Stimulated activated CD4-positive, alpha-beta T cell treated with anti-CD3 and anti-CD28 coated beads, Interleukin-15, amount 100 ng/mL, for 24 hours (primary cell): ENCODE results near the gene RETSAT.
"Not testable (repeated sequence)": the region's sequence is repeated elsewhere in the genome, so short reads cannot be mapped to it uniquely, and the experiment has no call there.

Experiments used
- DNase-seq: peaks from one replicate; pipeline ENCODE4 v3.0.0-alpha.2; 2020

Gene RETSAT

GRCh38 chr2:85354286-85355072 lies at the start of gene RETSAT, which contains the start of gene ELMOD3:
Gene RETSAT, minus strand, starts transcription at chr2:85354528. Its CDS starts 21 bp downstream, at chr2:85354507.
Gene ELMOD3, plus strand, starts transcription at chr2:85354769. Its CDS starts 2,430 bp downstream, at chr2:85357199.
- DNase-seq, result peak; percentile 98

DNA sequence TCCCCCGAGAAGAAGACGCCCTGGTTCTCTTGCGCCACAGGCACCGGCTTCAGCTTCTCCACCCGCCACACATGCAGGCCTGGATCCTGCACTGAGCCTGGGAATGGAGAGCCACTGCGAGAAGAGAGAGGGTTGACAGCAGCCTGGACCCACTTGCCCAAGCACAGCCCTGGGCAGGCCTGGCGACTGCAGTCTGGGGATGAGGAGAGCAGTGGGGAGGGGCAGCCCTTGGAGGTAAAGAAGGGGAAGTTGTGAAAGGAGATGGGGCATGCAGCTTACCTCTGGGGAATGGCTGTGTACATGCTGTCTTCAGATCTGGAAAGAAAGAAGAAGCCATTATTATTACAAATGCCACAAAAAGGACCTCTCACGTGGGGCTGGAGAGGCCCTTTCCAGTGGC lies 47.5 kb upstream of the RETSAT start:
- DNase-seq, result no peak

GRCh38 chr2:85401464-85401805 lies 47.1 kb upstream of the RETSAT start:
- no peak for DNase-seq

DNA sequence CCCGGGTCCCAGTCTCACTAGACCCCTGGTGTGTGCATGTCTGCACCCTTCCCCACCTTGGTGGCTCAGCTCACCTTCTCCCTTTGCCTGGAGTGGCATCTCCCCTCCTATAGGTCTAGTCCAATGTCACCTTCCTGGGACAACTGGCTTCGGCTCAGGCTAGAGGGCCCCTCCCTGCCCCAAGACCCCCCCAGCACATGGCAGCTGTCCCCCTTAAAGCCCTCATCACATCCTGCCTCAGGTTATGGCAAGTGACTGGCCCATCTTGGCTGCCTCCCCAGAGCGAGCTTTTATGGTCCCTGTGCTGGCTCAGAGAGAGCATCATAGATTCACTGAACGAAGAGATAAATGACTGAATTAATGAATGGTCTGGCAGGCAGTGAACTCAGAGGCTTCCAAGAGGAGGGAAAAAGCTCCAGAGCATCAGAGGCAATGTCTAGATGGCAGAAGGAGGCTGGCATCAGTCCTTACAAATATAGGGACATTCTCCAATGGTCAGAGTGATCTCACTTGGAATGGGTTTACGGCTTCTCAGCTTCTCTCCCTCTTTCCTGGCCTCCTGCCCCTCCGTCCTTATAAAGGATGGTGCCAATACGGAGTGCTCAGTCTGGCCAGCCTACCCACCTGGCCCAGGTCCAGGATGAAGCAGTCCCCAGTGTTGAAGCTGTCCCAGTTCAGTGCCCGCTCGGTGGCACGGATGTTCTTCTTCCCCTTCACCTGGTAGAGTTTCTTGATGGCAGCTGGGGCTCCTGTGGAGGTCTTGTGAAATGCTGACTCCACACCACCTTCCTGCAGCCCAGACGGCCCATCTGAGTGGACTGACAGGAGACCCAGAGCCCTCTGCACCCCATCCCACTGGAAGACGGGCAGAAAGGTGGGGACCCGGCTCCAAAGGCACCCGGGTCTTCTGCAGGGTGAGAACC lies 46.5 kb upstream of the RETSAT start:
- no peak for DNase-seq

GRCh38 chr2:85400023-85400422 lies 45.7 kb upstream of the RETSAT start:
- DNase-seq, result no peak

DNA sequence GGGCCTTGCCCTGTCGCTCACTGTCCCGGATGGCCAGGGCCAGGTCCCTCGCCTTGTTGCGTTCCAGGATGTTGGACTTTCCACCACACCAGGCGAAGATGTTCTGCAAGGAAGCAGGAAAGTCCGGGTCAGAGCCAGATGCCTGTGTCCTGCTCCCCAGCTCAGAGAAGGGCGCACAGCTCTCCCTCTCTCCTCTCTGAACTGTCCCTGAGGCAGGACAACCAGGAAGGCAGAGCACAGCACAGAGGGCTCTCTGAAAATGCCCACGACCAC lies 44.8 kb upstream of the RETSAT start:
- no peak for DNase-seq

DNA sequence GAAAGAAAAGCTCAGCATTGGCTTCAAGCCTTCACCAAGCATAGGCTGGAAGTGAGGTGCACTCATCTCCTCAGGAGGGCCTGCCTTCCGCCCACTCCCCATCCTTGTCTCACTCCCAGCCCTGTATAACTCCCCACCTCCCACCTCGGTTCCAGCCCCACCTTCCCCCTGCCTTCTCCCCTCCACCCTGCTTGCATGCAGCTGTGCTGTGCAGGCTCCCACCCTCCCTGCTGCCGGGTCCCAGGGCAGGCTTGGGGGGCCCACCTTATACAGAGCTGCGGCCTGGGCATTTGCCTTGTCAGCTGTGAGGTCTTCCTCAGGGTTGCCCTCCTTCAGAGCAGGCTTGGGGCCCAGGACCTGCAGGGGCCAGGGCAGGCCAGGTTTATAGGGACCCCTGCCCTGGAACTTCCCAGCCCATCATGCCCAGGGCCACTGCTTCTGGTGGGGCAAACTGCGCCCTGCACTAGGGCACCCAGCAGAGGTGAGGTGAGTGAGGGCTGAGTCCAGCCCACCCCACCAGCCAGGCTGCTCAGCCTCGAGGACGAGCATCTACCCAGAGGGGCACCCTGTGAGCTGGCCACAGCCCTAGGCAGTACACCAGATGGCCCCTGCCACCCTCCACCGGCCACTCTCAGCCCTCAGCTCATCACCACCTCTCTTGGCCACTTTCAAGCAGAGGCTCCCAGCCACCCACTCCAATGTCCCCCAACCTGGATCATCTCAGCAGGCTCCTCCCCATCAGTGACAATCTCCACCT lies 44.3 kb upstream of the RETSAT start:
- DNase-seq, result no peak

GRCh38 chr2:85397925-85398331 lies 43.6 kb upstream of the RETSAT start:
- DNase-seq, result no peak

GRCh38 chr2:85396531-85397470 lies 42.5 kb upstream of the RETSAT start:
- no peak for DNase-seq

DNA sequence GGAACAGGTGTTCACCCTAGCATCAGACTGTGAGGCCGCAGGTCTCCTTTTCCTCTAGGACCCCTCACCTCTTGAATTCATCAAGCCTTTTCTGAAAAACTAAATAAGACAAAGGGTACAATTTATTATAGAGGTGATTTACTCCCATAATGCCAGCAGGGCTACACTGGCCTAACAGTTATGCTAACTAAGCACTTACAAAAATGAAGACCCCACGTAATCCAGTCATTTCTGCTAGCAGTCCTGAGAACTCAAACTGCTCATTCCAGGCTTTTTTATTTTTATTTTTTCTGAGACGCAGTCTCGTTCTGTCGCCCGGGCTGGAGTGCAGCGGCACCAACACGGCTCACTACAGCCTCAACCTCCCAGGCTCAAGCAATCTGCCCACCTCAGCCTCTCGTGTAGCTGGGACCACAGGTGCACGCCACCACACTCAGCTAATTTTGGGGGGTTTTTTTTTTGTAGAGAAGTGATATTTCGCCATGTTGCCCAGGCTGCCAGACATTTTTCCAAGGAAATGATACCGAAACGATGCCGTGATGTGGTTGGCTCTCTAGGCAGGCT lies 41.7 kb upstream of the RETSAT start:
- no peak for DNase-seq

- no peak for DNase-seq
Measured at GRCh38 chr2:85394976-85395375, 40.6 kb upstream of the RETSAT start.

DNA sequence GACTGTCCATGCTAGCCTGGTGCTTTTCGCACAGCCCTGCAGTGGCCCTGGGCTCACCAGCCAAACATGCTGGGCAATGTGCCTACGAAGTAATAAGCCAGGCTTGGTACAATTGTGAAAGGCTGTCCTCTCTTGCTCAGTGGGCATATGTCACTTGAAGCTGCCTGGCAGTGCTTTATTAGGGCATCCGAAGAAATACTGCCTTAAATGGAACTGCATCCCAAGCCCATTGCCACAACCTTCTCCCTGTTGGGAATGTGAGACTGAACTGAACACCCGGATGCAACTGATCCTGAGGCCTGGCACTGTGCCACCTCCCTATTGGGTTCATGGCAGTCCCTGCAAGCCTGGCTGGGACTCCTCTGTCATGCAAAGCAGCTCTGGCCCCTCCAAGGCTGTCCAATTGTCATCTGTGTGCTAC lies 39.9 kb upstream of the RETSAT start:
- no peak for DNase-seq

- DNase-seq, result no peak
Measured at GRCh38 chr2:85393836-85394235, 39.5 kb upstream of the RETSAT start.

DNA sequence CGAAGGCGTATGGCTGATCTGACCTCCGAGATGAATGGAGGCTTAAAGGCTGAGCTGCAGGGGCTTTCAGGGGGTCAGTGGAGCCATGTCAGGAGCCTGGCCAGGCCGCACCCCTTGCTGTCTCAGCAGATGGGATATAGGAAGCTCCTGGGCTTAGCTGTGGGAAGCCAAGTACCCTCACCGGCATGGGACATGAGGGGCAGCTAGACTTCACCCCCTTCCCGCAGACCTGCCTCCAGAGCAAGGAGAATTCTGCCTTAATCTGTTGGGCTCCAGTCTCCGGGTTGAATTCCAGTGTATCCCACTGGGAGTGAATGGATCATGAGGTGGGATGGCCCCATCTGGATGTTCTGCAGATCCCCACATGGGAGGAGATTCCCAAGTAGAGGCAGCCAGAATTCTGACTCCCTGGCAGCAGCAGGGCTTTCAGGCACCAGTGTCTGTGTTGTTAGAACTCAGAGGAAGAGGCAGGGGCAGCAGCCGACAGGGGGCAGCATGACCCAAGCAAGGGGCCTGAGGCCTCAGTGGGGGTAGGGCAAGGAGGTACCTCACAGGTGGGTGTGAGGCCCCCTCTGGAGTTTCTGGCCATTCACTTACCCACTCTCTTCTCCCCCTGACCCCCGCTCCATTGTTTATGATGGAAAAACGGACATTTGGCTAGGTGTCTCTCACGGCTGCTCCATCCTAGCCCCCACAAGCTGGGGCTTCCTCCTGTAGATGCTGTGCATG lies 36.8 kb upstream of the RETSAT start:
- DNase-seq, result peak; percentile 79

GRCh38 chr2:85388878-85389538 lies 34.7 kb upstream of the RETSAT start:
- DNase-seq, result no peak

DNA sequence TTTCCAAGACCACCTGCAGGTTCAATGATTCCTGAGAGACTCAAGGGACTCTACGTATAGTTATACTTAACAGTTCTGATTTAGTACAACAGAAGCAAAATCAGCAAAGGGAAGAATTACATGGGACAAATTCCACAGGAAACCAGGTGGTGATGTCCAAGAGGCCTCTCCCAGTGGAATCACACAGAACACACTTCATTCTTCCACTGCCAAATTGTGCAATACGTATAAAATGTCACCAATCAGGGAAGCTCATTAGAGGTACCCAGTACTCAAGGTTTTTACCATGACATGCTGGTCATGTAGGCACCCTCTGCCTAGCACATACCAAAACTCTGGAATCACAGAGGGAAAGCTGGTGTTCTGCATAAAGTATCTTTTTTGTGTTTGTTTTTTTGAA lies 33.4 kb upstream of the RETSAT start:
- DNase-seq, result no peak

- DNase-seq, result no peak
Measured at GRCh38 chr2:85385746-85386145, 31.4 kb upstream of the RETSAT start.

DNA sequence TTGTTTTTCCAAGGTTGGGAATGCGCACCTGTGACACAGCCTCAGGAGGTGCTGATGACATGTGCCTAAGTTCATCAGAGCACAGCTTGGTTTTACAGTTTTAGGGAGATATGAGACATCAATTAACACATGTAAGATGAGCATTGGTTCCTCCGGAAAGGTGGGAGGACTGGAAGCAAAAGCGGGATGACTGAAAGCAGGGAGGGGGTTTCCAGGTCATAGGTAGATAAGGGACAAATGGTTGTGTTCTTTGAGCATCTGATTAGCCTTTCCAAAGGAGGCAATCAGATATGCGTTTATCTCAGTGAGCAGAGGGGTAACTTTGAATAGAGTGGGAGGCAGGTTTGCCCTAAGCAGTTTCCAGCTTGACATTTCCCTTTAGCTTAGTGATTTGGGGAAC lies 29.5 kb upstream of the RETSAT start:
- no peak for DNase-seq

DNA sequence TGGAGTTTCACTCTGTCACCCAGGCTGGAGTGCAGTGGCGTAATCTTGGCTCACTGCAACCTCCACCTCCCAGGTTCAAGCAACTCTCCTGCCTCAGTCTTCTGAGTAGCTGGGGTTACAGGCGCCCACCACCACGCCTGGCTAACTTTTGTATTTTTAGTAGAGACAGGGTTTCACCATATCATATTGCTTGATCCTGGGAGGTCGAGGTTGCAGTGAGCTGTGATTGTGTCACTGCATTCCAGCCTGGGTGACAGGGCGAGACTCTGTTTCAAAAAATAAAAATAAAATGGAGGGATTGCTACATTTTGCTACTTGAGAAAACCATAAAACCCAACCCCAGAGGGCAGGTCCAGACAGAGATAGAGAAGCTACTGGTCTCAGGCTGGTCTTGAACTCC lies 28.8 kb upstream of the RETSAT start:
- DNase-seq, result not testable (repeated sequence)

DNA sequence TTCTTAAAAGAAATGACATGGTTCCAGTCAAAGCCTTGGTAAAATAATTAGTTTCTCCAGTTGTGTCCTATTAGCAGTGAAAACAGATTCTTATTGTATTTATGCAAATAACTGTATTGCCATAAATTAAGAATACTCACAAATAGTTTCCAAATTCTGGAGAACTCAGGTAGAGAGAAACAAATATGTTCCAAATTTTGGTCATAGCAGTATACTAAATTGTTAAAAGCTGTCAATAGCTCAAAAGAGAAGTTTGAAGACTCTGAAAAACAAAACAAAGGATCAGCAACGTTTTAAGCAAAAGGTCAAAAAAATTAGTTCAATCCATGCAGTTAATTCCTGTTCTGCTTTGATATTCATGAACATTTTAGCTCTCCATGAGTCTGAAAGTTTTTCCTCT lies 25.7 kb upstream of the RETSAT start:
- DNase-seq, result no peak

DNA sequence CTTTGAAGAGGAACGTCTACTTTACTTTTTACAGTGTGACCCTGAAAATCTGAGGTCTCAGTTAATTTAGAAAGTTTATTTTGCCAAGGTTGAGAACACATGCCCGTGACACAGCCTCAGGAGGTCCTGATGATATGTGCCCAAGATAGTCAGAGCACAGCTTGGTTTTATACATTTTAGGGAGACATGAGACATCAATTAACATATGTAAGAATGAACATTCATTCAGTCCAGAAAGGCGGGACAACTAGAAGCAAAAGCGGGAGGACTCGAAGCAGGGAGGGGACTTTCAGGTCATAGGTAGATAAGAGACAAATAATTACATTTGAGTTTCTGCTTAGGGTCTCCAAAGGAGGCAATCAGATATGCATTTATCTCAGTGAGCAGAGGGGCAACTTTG lies 23.9 kb upstream of the RETSAT start:
- DNase-seq, result no peak
